Panc1 (cell line): ENCODE results near the gene CHCHD3. TPM values are rescaled to one million over a fixed set of nuclear protein-coding genes. Genes with fewer than 3 reads are reported as not detected.

Source experiments
- ATAC-seq: fragments of 200-7000 bp; cut with Tn5 transposase; 2 replicates; pipeline ENCODE4 v1.9.1; 2020; ENCODE audit warnings: mild to moderate bottlenecking, moderate library complexity
- BruUV-seq: library from RNA; stranded (reverse); fragments of 400-500 nt; replicated peaks from 2 replicates; lab custom pipeline; 2021; lab: Mats Ljungman, UMichigan
- CTCF ChIA-PET: fragments of 300-600 bp; sonication (Branson Sonifier 250); formaldehyde crosslinking; loops from one replicate; lab custom pipeline; 2022; ENCODE audit warnings: antibody characterized with exemption; lab: Charles Lee
- POLR2A ChIA-PET: fragments of 300-600 bp; sonication (Branson Sonifier 250); formaldehyde crosslinking; loops from one replicate; lab custom pipeline; 2022; ENCODE audit warnings: antibody characterized with exemption; lab: Charles Lee
- DNase-seq: peaks from one replicate; pipeline ENCODE4 v3.0.0-alpha.2; 2010; ENCODE audit warnings: low read depth, low spot score
- H3K27ac ChIP-seq: 2 replicates; pipeline ENCODE4 v1.5.1; 2011; ENCODE audit warnings: mild to moderate bottlenecking, low read length, inconsistent platforms
- H3K27me3 ChIP-seq: fragments of 200-500 bp; sonication (Bioruptor generic); 2 replicates; pipeline ENCODE4 v1.6.0; 2014; ENCODE audit warnings: low read length, inconsistent platforms; ENCODE audit not compliant: control insufficient read depth, insufficient read depth
- H3K36me3 ChIP-seq: fragments of 200-500 bp; sonication (Bioruptor generic); 2 replicates; pipeline ENCODE4 v1.5.1; 2014; ENCODE audit warnings: inconsistent platforms, mild to moderate bottlenecking, low read length, moderate library complexity; ENCODE audit not compliant: control insufficient read depth, insufficient read depth
- H3K4me1 ChIP-seq: 2 replicates; pipeline ENCODE4 v1.5.1; 2011; ENCODE audit warnings: inconsistent platforms, mild to moderate bottlenecking, low read length, moderate library complexity; ENCODE audit not compliant: control insufficient read depth, insufficient read depth
- H3K4me3 ChIP-seq, 2 experiments: 2 replicates each; pipeline ENCODE4 v1.5.1; 2011 to 2012; ENCODE audit warnings: low read depth in 2 of 2, low read length in 2 of 2, mild to moderate bottlenecking in 2 of 2, inconsistent platforms in 1 of 2, moderate library complexity in 1 of 2
- H3K9me3 ChIP-seq: fragments of 200-500 bp; sonication (Bioruptor generic); 2 replicates; pipeline ENCODE4 v1.5.1; 2014; ENCODE audit warnings: low read depth, mild to moderate bottlenecking, inconsistent platforms, low read length, moderate library complexity; ENCODE audit not compliant: control insufficient read depth, insufficient read depth
- CTCF ChIP-seq: fragments of 450-650 bp; IDR thresholded peaks from 2 replicates; pipeline ENCODE4 v1.5.1; 2017; ENCODE audit warnings: mild to moderate bottlenecking
- POLR2AphosphoS5 ChIP-seq: IDR thresholded peaks from 2 replicates; pipeline ENCODE4 v1.6.1; 2012; ENCODE audit warnings: mild to moderate bottlenecking, low read depth, low read length, moderate library complexity
- REST ChIP-seq, 2 experiments: IDR thresholded peaks; 2 replicates each; pipeline ENCODE4 v1.6.1; 2011 to 2012; ENCODE audit warnings: low read depth in 2 of 2, control low read depth in 1 of 2, low read length in 1 of 2, mild to moderate bottlenecking in 1 of 2, moderate library complexity in 1 of 2; ENCODE audit not compliant: insufficient read depth in 1 of 2
- SIN3A ChIP-seq: IDR thresholded peaks from 2 replicates; pipeline ENCODE4 v1.6.1; 2012; ENCODE audit warnings: low read depth, mild to moderate bottlenecking, low read length, moderate library complexity, borderline replicate concordance; ENCODE audit not compliant: insufficient read depth
- TCF7L2 ChIP-seq: IDR thresholded peaks from 2 replicates; pipeline ENCODE4 v1.6.1; 2011; ENCODE audit warnings: mild to moderate bottlenecking, low read depth, low read length, inconsistent platforms
- in situ Hi-C: cut with HindIII; loops from 2 replicates; pipeline ENCODE4 v1.10.0; 2016; ENCODE audit warnings: low sequenced_read_pairs, low pct_unique_long_range_greater_than_20kb
- intact Hi-C: fragments of 100-400 bp; cut with micrococcal nuclease; formaldehyde crosslinking; loops from one replicate; pipeline ENCODE4 v1.10.0; 2022; ENCODE audit not compliant: unreplicated experiment
- total RNA-seq: library from RNA; stranded (reverse); gene quantifications from one replicate; pipeline ENCODE4 v1.2.1, GENCODE V29; 2021; ENCODE audit not compliant: unreplicated experiment

CHCHD3 gene
- total RNA-seq, 1 experiment from 2014 or later, result 109 TPM

GRCh38 chr7:133070562-133070961 lies 11.3 kb downstream of the CHCHD3 start:
- intact Hi-C loops (no loop called here), in situ Hi-C loops (no loop called here)
- no peak for TF ChIP-seq POLR2AphosphoS5
- no peak for TF ChIP-seq CTCF
- TF ChIP-seq TCF7L2, result no peak
- no peak for TF ChIP-seq REST (IDR thresholded peaks at IDR 0.05; ENCODE audit: insufficient read depth in 1 of 2, low read depth in 2 of 2, low read length in 1 of 2)
- TF ChIP-seq SIN3A, result no peak
- Histone ChIP-seq H3K36me3 (peaks cover 8% of the 10 kb centered on the region; the same call in 1 of the 2 replicates), H3K4me3 (no peak overlapping the region), H3K27ac (no peak overlapping the region), H3K27me3 (no peaks in the 10 kb centered on the region), H3K9me3 (no peaks in the 10 kb centered on the region), H3K4me1 (peaks cover 5% of the 10 kb centered on the region; the same call in 1 of the 2 replicates)
- ChIA-PET POLR2A (no interaction called here), CTCF (no interaction called here)
- no peak; the same call in 1 of the 2 replicates for ATAC-seq
- no peak for DNase-seq
- no TSS peak for BruUV-seq

- H3K27ac ChIP-seq, result no peak overlapping the region
- POLR2A ChIA-PET, result no interaction called here
- H3K4me1 ChIP-seq, result no peaks in the 10 kb centered on the region
- ATAC-seq (no peak), DNase-seq (no peak)
- in situ Hi-C loops (no loop called here), intact Hi-C loops (no loop called here)
- CTCF ChIA-PET, result no interaction called here
- no peaks in the 10 kb centered on the region for H3K27me3 ChIP-seq
- no peak overlapping the region for H3K4me3 ChIP-seq
- TF ChIP-seq TCF7L2 (no peak), CTCF (no peak), SIN3A (no peak)
- no TSS peak for BruUV-seq
- no peaks in the 10 kb centered on the region for H3K9me3 ChIP-seq
- peaks cover 8% of the 10 kb centered on the region; the same call in 1 of the 2 replicates for H3K36me3 ChIP-seq
These were observed 16.6 kb downstream of the CHCHD3 start for GRCh38 chr7:133065301-133065700.
